Caco-2 (cell line): ENCODE data around the gene KCNIP2. TPM values are rescaled to one million over a fixed set of nuclear protein-coding genes. Genes with fewer than 3 reads are reported as not detected.

Experiments
- total RNA-seq: library from RNA; stranded (reverse); gene quantifications from 2 replicates; pipeline ENCODE4 v1.2.3, GENCODE V29; 2022

Gene KCNIP2
- total RNA-seq, 1 experiment from 2014 or later = 6.1 TPM

Other genes starting within 250 kb of the KCNIP2 start
- 40.7 and 44.0 TPM in 2 replicates for gene FBXW4, start 148.6 kb downstream of the KCNIP2 start, total RNA-seq
- gene FGF8, start 67.7 kb downstream of the KCNIP2 start, total RNA-seq = 0.68 TPM in 1 of 2 replicates, not detected in the other
- 92.6 and 103 TPM in 2 replicates for gene NPM3, start 60.4 kb downstream of the KCNIP2 start, total RNA-seq
- 76.9 and 84.3 TPM in 2 replicates for gene OGA, start 25.4 kb downstream of the KCNIP2 start, total RNA-seq
- 17.4 and 20.0 TPM in 2 replicates for gene ARMH3, start 212.4 kb upstream of the KCNIP2 start, total RNA-seq
- gene HPS6, start 221.5 kb upstream of the KCNIP2 start, total RNA-seq = 18.1 and 19.5 TPM in 2 replicates